GM12865 (cell line): ENCODE data around the gene UGCG.

Experiments
- DNase-seq: peaks from one replicate; pipeline ENCODE4 v3.0.0; 2010; ENCODE audit warnings: low read depth
- H3K4me3 ChIP-seq: 2 replicates; pipeline ENCODE4 v1.5.1; 2011; ENCODE audit warnings: mild to moderate bottlenecking, low read depth, low read length, control low read depth
- TF ChIP-seq, protein P1 (sequence below): IDR thresholded peaks from 2 replicates; pipeline ENCODE4 v1.5.1; 2011; ENCODE audit warnings: low read length, control low read depth, low read depth, inconsistent platforms; ENCODE audit not compliant: insufficient read depth; ENCODE audit errors: missing control alignments

Gene UGCG

DNA sequence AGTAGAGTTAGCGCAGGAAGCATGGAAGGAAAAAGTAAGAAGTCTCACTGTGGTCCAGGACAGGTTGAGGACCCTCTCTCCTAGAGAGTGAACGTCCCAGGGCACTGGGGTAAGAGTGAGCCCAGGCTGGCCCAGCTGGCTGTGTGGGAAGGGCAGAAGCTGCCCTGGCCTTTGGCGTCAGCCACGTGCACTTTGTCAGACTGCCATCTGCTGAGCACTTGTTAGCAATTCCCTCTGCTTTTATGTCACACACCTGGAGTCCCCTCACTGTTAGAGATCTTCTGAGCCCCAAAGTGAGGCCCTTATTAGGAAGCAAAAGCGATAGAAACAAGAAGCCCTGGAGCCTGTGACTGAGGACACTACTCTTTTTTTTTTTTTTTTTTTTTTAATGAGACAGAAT is 79.1 kb downstream of the UGCG start:
- H3K4me3 ChIP-seq: no peak overlapping the region
- TF ChIP-seq, protein P1, sequence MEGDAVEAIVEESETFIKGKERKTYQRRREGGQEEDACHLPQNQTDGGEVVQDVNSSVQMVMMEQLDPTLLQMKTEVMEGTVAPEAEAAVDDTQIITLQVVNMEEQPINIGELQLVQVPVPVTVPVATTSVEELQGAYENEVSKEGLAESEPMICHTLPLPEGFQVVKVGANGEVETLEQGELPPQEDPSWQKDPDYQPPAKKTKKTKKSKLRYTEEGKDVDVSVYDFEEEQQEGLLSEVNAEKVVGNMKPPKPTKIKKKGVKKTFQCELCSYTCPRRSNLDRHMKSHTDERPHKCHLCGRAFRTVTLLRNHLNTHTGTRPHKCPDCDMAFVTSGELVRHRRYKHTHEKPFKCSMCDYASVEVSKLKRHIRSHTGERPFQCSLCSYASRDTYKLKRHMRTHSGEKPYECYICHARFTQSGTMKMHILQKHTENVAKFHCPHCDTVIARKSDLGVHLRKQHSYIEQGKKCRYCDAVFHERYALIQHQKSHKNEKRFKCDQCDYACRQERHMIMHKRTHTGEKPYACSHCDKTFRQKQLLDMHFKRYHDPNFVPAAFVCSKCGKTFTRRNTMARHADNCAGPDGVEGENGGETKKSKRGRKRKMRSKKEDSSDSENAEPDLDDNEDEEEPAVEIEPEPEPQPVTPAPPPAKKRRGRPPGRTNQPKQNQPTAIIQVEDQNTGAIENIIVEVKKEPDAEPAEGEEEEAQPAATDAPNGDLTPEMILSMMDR: peak; percentile 15
- peak; percentile 55 for DNase-seq

DNA sequence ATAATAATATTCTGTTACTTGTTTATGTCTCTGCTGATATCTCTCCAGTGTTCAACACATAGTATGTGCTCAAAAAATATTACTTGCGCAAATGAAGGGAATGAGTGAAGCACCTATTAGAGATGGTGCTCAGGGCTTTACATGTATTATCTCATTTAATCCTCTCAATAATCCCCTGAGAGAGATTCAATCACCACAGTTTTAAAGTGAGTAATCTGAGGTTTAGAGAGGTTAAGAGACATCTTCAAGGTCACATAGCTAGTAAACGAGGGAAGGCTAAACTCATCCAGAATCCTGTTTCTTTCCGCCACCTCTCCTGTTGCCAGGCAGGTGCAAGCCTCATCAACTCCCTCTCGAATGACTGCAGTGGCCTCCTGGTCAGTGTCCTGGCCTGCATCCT is 82.0 kb downstream of the UGCG start:
- TF ChIP-seq, protein P1: no peak
- no peak for DNase-seq
- no peak overlapping the region for H3K4me3 ChIP-seq

DNA sequence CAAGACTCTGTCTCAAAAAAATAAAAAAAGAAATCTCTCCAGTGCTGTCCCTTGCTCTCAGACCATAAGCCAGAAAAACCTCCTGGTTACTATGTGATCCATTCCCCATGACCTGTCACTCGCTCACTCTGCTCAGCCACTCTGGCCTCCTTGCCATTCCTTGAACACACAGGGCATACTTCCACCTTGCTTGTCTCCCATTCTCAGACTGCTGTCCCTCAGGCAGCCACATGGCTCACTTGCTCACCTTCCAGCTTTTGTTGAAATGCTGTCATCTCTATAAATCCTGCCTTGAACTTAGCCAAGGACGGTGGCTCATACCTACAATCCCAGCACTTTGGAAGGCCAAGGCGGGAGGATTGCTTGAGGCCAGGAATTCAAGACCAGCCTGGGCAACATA is 82.9 kb downstream of the UGCG start:
- DNase-seq: no peak

DNA sequence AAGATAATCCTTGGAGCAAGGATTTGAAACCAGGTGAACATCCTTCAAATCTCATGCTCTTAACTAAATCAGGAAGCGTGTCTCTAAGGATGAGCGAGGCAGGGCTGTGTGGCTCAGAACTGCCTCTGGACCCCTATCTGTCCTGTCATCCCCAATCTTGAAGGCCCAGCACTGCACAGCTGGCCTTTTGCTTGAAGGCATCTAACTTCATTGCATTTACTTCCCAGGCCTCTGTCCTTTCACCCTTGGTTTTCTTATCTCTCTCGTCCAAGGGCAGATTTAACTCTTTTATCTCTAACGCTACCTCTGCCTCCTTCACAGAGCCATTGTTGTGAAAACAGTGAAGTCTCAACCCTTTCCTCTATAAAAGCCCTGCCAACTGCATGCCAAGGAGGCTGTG is 83.8 kb downstream of the UGCG start:
- TF ChIP-seq, protein P1: no peak
- no peak for DNase-seq
- no peak overlapping the region for H3K4me3 ChIP-seq

More for the DNA sequence above, 82.9 kb downstream of the UGCG start:
- no peak overlapping the region for H3K4me3 ChIP-seq
- TF ChIP-seq, protein P1: no peak

DNA sequence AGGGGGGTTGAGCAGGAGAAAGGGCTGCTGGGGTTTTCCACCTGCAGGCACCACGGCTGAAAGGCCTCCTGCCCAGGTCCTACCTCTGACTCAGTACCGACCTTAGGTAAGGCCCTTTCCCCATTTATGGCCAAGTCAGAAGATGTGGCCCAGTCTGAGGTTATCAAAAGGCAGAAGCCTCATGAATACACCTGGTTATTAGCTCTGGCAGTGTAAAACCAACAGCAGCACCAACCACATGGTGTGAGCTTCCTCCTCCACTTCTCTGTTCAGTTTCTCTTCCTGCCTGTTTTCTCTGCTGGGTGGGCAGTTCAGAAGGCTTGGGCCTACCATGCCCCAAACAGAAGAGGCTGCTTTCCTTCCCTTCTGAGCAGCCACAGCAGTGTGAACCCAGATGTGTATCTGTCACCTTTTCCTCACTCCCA is 86.9 kb downstream of the UGCG start:
- H3K4me3 ChIP-seq: no peak overlapping the region
- peak; percentile 93 for DNase-seq
- TF ChIP-seq, protein P1: no peak

DNA sequence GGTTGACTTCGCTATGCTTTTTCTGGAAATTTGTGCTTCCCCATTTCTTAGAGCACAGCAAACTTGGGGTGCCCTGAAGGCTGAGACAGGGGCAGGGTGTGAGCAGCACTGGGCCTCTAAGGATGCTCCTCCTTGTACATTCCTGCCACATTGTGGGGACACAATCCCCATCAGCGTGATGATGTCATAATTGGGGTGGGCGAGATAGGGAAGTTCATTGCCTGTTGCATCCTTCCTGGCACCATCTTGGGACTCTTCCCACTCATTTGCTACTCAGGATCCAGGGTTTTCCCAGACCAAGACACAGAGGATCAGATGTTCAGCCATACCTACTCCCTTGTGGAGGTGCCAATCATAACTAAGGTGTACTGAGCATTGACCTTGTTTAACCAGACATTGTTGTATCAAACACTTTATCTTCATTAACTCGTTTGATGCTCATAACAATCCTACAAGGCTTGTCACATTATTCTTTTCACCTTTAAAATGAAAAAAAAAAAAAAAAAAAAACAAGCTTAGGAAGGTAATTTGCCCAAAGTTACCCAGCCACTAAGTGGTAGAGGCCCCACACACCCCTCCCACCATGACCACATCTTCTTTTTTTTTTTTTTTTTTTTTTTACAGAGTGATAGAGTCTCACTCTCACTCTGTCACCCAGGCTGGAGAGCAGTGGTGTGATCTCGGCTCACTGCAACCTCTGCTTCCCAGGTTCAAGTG is 87.6 kb downstream of the UGCG start:
- no peak overlapping the region for H3K4me3 ChIP-seq
- TF ChIP-seq, protein P1: no peak
- DNase-seq: peak; percentile 56
